Gastroesophageal sphincter (tissue), 4 donors: ENCODE data around the gene CCDC91. TPM values are rescaled to one million over a fixed set of nuclear protein-coding genes. Genes with fewer than 3 reads are reported as not detected.

Source experiments
- ATAC-seq: fragments of 150-250 bp; one replicate; pipeline ENCODE4 v1.9.1; 2016; ENCODE audit warnings: mild to moderate bottlenecking, moderate library complexity
- H3K27ac ChIP-seq, 4 donors: fragments of 200-600 bp; sonication (generic) in 3 of 4; 1 replicate in 3 of 4; 2 replicates in 1 of 4; pipeline ENCODE4 v1.5.1; 2016 to 2019
- H3K27me3 ChIP-seq: fragments of 200-600 bp; sonication (generic); one replicate; pipeline ENCODE4 v1.5.1; 2019
- H3K36me3 ChIP-seq, 2 donors: fragments of 200-600 bp; sonication (generic); one replicate each; pipeline ENCODE4 v1.5.1; 2019; ENCODE audit warnings: control low read depth in 1 of 2
- H3K4me1 ChIP-seq, 3 donors: fragments of 200-600 bp; sonication (generic); 1 replicate in 2 of 3; 2 replicates in 1 of 3; pipeline ENCODE4 v1.5.1; 2016 to 2019; ENCODE audit warnings: control low read depth in 2 of 3
- H3K4me3 ChIP-seq, 2 donors: fragments of 200-600 bp; sonication (generic); one replicate each; pipeline ENCODE4 v1.5.1; 2019; ENCODE audit warnings: mild to moderate bottlenecking in 1 of 2, moderate library complexity in 1 of 2
- H3K9me3 ChIP-seq, 3 donors: fragments of 200-600 bp; sonication (generic); one replicate each; pipeline ENCODE4 v1.5.1; 2017 to 2019; ENCODE audit warnings: control low read depth in 2 of 3
- CTCF ChIP-seq, 4 experiments: fragments of 200-600 bp in 2 of 4; fragments of 450-650 bp in 2 of 4; sonication (generic) in 1 of 4; IDR thresholded peaks; one replicate each; pipeline ENCODE4 v1.5.1; 2017 to 2019; ENCODE audit warnings: antibody characterized with exemption in 4 of 4, mild to moderate bottlenecking in 2 of 4, moderate library complexity in 2 of 4
- EP300 ChIP-seq: sonication (generic); formaldehyde crosslinking; IDR thresholded peaks from one replicate; pipeline ENCODE4 v1.6.1; 2017; ENCODE audit warnings: antibody characterized with exemption, mild to moderate bottlenecking
- POLR2A ChIP-seq, 2 donors: fragments of 450-650 bp; IDR thresholded peaks; one replicate each; pipeline ENCODE4 v1.6.1; 2017; ENCODE audit warnings: antibody characterized with exemption in 2 of 2, mild to moderate bottlenecking in 2 of 2, moderate library complexity in 1 of 2
- POLR2AphosphoS5 ChIP-seq: sonication (generic); formaldehyde crosslinking; IDR thresholded peaks from one replicate; pipeline ENCODE4 v1.6.1; 2017; ENCODE audit warnings: antibody characterized with exemption
- WGBS, 2 donors: methylation state at CpG; one replicate each; pipeline ENCODE4 v1.1.5; 2018; ENCODE audit warnings: low coverage in 1 of 2; 5-methylcytosine and 5-hydroxymethylcytosine counted together
- total RNA-seq, 4 donors: library from RNA; depleted of rRNA; stranded (reverse); fragments of >200 nt; gene quantifications; one replicate each; pipeline ENCODE4 v1.1.0, GENCODE V29; 2016

CCDC91 gene
- 10 to 100 TPM; 53.1 to 93.4 (median 64.0) TPM for total RNA-seq

- Histone ChIP-seq H3K4me3 (peak within 1 kb of the TSS; percentile 91 to 93), H3K27me3 (no peaks in the 10 kb centered on the region), H3K36me3 (peaks cover 0 to 9% of the 10 kb centered on the region in 2 donors), H3K4me1 (peaks cover 0 to 24% (median 7%) of the 10 kb centered on the region in 3 donors), H3K9me3 (peaks cover 0 to 8% (median 0%) of the 10 kb centered on the region in 3 donors), H3K27ac (peak within 1 kb of the TSS; percentile 96 to 99 (median 98))
- 1% methylated on average over 15 of the region's 72 CpGs; no CpG with 5 or more reads in 1 of the 2 donors for WGBS, 2 donors
- TF ChIP-seq POLR2A (IDR thresholded peaks at IDR 0.05) (peak; percentile 52 to 57), EP300 (no peak), CTCF (IDR thresholded peaks at IDR 0.05) (peak in 3 of 4 experiments; percentile 11 to 37 (median 31)), POLR2AphosphoS5 (peak; percentile 40)
- peak; percentile 92 for ATAC-seq
These were observed at the start of gene CCDC91 for GRCh38 chr12:28190321-28191050. Gene CCDC91, plus strand, starts transcription at chr12:28190456. Its CDS starts 66,760 bp downstream, at chr12:28257216.

DNA sequence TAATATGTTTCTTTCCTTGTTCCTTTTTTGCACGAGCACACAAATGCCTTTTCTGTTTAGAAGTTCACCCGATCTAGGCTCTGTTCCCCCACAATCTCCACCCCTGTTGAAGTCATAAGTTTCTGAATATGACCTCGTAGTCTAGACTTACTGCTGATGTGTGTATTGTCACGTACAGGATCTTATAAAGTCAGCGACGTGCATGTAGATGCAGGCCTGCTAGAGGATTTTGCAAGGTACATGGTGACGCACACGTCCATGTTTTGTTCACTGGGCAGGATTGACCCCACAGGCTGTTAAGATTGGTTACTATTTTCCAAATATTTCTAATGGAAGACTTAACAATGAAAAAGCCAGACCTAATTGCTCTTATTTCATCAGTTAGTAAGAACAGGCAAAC is 46.2 kb upstream of the CCDC91 start:
- Histone ChIP-seq H3K9me3 (no peaks in the 10 kb centered on the region), H3K36me3 (no peaks in the 10 kb centered on the region), H3K4me1 (no peaks in the 10 kb centered on the region), H3K4me3 (no peak overlapping the region), H3K27ac (no peak overlapping the region), H3K27me3 (no peaks in the 10 kb centered on the region)
- TF ChIP-seq CTCF (IDR thresholded peaks at IDR 0.05) (no peak), POLR2AphosphoS5 (no peak), EP300 (no peak), POLR2A (IDR thresholded peaks at IDR 0.05) (no peak)
- ATAC-seq: no peak
- 75 to 88% methylated on average over 3 to 8 of the region's 8 CpGs for WGBS, 2 donors

GRCh38 chr12:28144532-28144931 is 45.7 kb upstream of the CCDC91 start:
- H3K27me3 ChIP-seq: no peaks in the 10 kb centered on the region
- TF ChIP-seq CTCF (IDR thresholded peaks at IDR 0.05) (no peak), EP300 (no peak), POLR2AphosphoS5 (no peak), POLR2A (IDR thresholded peaks at IDR 0.05) (no peak)
- ATAC-seq: no peak
- H3K9me3 ChIP-seq: no peaks in the 10 kb centered on the region
- no peak overlapping the region for H3K27ac ChIP-seq
- 88 to 92% methylated on average over 2 of the region's 2 CpGs for WGBS, 2 donors
- H3K4me3 ChIP-seq: no peak overlapping the region
- H3K36me3 ChIP-seq: no peaks in the 10 kb centered on the region
- H3K4me1 ChIP-seq: no peaks in the 10 kb centered on the region

DNA sequence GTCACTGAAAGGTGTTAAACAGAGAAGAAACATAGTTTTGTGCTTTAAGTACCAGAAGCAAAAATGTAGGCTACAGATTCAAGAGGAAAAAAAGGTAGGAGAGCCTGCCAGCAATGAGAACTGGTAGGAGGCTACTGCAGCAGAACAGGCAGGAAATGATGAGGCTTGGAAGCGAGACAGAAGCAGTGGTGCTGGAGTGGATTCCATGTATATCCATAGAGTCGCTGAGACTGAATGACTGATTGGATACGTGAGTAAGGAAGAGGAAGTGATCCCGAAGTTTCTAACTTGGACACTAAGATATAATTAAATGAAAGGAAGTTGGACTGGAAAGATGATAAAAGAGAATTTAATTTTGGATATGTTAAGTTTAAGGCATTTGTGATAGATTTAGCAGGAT is 45.0 kb upstream of the CCDC91 start:
- no peaks in the 10 kb centered on the region for H3K36me3 ChIP-seq
- no peaks in the 10 kb centered on the region for H3K9me3 ChIP-seq
- H3K4me3 ChIP-seq: no peak overlapping the region
- WGBS, 2 donors: 45 to 79% methylated on average over 2 to 4 of the region's 4 CpGs
- ATAC-seq: no peak
- no peaks in the 10 kb centered on the region for H3K4me1 ChIP-seq
- no peak overlapping the region for H3K27ac ChIP-seq
- no peaks in the 10 kb centered on the region for H3K27me3 ChIP-seq
- TF ChIP-seq EP300: no peak

GRCh38 chr12:28149279-28149678 is 41.0 kb upstream of the CCDC91 start:
- Histone ChIP-seq H3K4me3 (no peak overlapping the region), H3K4me1 (no peaks in the 10 kb centered on the region), H3K36me3 (no peaks in the 10 kb centered on the region), H3K9me3 (peaks cover 0 to 5% (median 0%) of the 10 kb centered on the region in 3 donors), H3K27me3 (no peaks in the 10 kb centered on the region), H3K27ac (no peak overlapping the region)
- ATAC-seq: no peak
- TF ChIP-seq POLR2A (IDR thresholded peaks at IDR 0.05) (no peak), CTCF (IDR thresholded peaks at IDR 0.05) (no peak), EP300 (no peak), POLR2AphosphoS5 (no peak)
- 88 to 93% methylated on average over 2 to 3 of the region's 3 CpGs for WGBS, 2 donors
